Fibroblast of the aortic adventitia (primary cell): ENCODE results near the gene CCSAP. TPM values are rescaled to one million over a fixed set of nuclear protein-coding genes. Genes with fewer than 3 reads are reported as not detected.

Experiments
- DNase-seq: peaks from one replicate; pipeline ENCODE4 v3.0.0-alpha.2; 2010; ENCODE audit warnings: low read depth
- H3K4me3 ChIP-seq: 2 replicates; pipeline ENCODE4 v1.5.1; 2011; ENCODE audit warnings: low read depth, mild to moderate bottlenecking, control low read depth, low read length, moderate library complexity
- total RNA-seq: library from RNA; depleted of rRNA; stranded (reverse); fragments of >200 nt; gene quantifications from 2 replicates; pipeline ENCODE4 v1.2.3, GENCODE V29; 2012; ENCODE audit warnings: low replicate concordance
- TF ChIP-seq, protein P1 (sequence below): IDR thresholded peaks from 2 replicates; pipeline ENCODE4 v1.5.1; 2011; ENCODE audit warnings: mild to moderate bottlenecking, low read length, control low read depth, inconsistent platforms; ENCODE audit not compliant: insufficient read depth

Gene CCSAP, protein sequence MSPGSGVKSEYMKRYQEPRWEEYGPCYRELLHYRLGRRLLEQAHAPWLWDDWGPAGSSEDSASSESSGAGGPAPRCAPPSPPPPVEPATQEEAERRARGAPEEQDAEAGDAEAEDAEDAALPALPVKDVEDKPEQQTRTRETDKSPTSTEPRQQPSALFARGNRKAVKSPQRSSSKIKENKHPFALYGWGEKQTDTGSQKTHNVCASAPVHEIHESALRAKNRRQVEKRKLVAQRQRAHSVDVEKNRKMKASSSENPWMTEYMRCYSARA
- 4.3 and 5.3 TPM in 2 replicates for total RNA-seq

DNA sequence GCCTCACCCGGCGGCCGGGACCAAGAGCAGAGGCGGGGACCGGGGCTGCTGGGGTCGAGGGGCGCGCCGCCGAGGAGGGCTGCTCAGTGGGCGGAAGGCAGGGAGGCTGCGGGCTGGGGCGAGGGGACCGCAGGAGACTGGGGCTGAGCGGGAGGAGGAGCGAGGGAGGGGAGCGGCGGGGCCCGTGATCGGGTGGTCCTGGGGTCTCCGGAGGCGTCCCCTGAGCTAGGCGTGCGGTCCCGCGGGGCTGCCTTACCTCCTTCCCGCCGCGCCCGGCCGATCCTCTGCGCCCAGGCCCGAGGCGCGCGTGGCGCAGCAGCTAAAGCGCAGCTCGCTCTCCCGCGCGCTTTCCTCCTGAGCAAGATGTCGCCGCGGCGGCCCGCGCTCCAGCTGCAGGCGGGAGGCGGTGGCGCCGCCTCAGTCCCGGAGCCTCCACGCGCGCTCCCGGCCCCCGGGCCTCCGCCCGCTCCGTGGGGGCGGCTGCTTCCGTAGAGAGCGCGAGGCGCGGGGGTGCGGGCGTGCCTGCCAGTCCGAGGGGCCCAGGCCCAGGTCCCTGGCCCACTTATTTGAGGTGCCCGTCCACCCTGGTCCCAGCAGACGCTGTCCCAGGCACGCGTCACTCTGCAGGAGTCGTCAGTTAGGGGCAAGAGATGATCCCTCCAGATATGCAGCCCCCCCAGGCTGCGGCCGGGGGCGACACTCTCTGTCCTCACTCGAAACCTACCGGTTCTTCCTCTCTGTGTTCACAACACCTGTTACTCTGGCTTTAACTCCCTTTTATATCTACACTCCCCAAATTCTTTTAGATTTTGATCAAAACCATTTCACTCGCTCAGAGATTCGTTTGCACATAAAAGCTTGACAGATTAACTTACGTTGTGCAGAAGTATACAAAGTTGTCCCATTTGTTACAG lies at the start of gene CCSAP:
CCSAP (minus strand) TSS at position 392 of the 914 bp plus-strand sequence. CDS start 582 bp downstream, outside the sequence.
- peak; percentile 29 for DNase-seq
- TF ChIP-seq, protein P1, sequence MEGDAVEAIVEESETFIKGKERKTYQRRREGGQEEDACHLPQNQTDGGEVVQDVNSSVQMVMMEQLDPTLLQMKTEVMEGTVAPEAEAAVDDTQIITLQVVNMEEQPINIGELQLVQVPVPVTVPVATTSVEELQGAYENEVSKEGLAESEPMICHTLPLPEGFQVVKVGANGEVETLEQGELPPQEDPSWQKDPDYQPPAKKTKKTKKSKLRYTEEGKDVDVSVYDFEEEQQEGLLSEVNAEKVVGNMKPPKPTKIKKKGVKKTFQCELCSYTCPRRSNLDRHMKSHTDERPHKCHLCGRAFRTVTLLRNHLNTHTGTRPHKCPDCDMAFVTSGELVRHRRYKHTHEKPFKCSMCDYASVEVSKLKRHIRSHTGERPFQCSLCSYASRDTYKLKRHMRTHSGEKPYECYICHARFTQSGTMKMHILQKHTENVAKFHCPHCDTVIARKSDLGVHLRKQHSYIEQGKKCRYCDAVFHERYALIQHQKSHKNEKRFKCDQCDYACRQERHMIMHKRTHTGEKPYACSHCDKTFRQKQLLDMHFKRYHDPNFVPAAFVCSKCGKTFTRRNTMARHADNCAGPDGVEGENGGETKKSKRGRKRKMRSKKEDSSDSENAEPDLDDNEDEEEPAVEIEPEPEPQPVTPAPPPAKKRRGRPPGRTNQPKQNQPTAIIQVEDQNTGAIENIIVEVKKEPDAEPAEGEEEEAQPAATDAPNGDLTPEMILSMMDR = no peak
- H3K4me3 ChIP-seq = peak within 1 kb of the TSS; percentile 84

- TF ChIP-seq, protein P1 = no peak
- H3K4me3 ChIP-seq = no peak overlapping the region
- DNase-seq = no peak
These were observed 47.3 kb upstream of the CCSAP start for GRCh38 chr1:229390130-229390529.

DNA sequence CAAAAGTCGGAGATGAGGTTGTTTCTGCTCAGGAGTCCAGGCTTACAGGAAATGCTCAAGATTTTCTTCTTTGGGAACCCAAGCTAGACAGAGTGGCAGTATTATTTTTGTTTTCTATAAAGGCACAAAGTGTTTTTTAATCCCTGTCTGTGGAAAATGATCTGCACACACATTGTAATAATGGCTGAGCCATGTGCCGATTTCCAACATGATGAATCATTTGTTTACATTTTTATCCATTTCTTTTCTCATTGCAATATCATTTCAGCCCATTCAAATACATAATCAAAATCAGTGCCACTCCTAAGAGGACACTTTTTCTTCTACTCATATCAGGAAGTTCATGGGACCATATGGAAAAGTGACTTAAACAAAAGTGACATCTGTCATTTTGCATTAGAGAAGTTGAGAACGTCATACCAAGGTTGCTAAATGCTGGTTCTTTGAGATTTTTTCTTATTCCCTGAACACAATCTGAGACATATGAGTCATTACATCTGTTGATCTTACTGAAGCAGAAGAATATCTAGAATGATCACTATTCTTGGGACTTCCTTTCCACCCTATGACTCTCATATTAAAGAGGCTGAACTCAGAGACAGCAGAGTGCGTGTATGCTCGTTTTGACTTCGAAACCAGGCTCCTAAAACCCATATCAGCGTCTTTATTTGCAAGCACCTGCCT lies 46.2 kb upstream of the CCSAP start:
- DNase-seq = peak; percentile 17
- no peak overlapping the region for H3K4me3 ChIP-seq
- TF ChIP-seq, protein P1 = no peak

DNA sequence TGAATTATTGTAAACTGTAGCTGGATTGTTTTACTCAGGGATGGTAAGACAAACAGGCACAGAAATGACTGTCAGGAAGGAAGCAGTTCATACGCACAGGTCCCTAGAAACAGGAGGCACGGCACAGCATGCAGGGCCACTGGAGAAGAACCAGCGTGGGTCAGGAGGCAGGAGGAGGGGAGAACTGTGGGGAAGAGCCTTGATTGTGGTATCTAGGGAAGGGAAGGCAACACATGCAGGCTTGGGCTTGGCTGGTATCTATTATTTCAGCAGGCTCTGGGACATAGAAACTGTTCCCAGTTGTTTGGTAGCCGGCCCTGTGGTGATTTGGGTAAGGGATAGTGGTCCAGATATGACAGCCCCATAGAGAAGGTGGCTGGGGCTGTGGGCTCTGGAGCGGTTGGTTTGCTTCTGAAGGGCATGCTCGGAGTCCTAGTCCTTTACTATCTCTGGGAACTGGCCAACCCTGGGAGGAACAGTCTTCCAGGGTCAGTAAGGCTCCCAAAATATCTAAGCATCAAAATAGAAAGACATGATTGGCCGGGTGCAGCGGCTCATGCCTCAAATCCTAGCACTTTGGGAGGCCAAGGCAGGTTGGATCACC lies 43.1 kb upstream of the CCSAP start:
- DNase-seq = no peak
- TF ChIP-seq, protein P1 = no peak
- no peak overlapping the region for H3K4me3 ChIP-seq

DNA sequence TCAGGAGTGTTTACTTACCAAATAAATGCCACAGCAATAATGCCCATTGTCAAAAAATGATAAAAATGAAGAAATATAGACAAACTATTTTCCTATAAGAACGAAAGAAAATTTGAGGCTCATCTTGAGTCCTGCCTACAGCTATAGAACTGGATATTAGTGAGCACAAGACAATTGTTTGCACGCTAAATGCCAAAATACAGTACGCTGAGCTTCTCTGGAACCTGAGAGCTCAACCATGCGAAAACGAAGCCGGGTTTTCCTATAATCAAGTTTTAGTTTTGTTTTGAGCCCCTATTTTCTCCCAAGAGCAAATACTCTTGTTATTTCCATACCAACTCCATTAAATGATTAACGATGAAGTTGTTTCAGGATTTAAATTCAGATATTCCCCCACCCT lies 42.0 kb upstream of the CCSAP start:
- TF ChIP-seq, protein P1 = no peak
- no peak overlapping the region for H3K4me3 ChIP-seq
- no peak for DNase-seq

DNA sequence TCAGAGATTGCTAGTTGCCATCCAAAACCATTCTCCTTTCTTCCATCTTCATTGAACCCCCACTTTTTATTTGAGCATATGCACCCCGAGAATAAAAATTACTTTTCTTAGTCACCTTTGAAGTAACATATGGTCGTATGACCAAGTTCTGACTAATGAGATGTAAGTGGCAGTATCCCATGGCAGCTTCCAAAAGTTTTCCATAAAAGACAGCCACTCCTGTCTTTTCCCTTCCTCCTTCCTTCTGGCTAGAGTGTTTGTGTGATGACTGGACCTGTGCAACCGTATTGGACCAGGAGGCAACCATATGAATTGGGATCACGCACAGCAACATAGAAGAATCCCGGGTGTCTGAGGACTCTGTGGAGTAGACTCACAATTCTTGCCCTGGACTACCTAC lies 41.1 kb upstream of the CCSAP start:
- no peak overlapping the region for H3K4me3 ChIP-seq
- no peak for DNase-seq
- TF ChIP-seq, protein P1 = no peak
